ENCODE measurements around the gene ADAM22. TPM values are rescaled to one million over a fixed set of nuclear protein-coding genes. Genes with fewer than 3 reads are reported as not detected.

ADAM22 gene
- total and polyA plus RNA-seq, 2 experiments from 2014 or later, result 2.7 to 18.7 TPM

- TF ChIP-seq REST (IDR thresholded peaks at IDR 0.05; ENCODE audit: unreplicated experiment), result no peak
These were observed 138.1 kb downstream of the ADAM22 start (continued) for GRCh38 chr7:88071994-88072714.

- no peak overlapping the region for H3K4me3 ChIP-seq
- peaks cover 7% of the 10 kb centered on the region for H3K36me3 ChIP-seq (ENCODE audit: insufficient read depth)
- Mint-ChIP-seq H3K27ac (peak overlapping the region; percentile 87), H3K4me1 (peaks cover 13% of the 10 kb centered on the region), H3K4me3 (no peak overlapping the region), H3K9me3 (peaks cover 15% of the 10 kb centered on the region), H3K27me3 (ENCODE audit: insufficient read depth, low read depth, poor library complexity) (peaks cover 2% of the 10 kb centered on the region), H3K36me3 (ENCODE audit: low read depth) (peaks cover 23% of the 10 kb centered on the region)
- no peak overlapping the region for H3K4me2 ChIP-seq
- TF ChIP-seq ZNF331 (CRISPR knock-in tag; IDR thresholded peaks at IDR 0.05; ENCODE audit: low read depth), result no peak
- TF ChIP-seq ZNF114 (CRISPR knock-in tag; IDR thresholded peaks at IDR 0.05), result no peak
- TF ChIP-seq JUNB (IDR thresholded peaks at IDR 0.05; ENCODE audit: unreplicated experiment), result no peak
- ATAC-seq (no peak), DNase-seq (ENCODE audit: low spot score) (no peak)
- H3K4me1 ChIP-seq (ENCODE audit: insufficient read depth), result peaks cover 4% of the 10 kb centered on the region; the same call in 1 of the 2 replicates
- no peaks in the 10 kb centered on the region for H3F3A ChIP-seq (replicated peaks; ENCODE audit: low read depth)
- H4K20me1 ChIP-seq (replicated peaks; ENCODE audit: insufficient read depth), result no peaks in the 10 kb centered on the region
- H3K79me2 ChIP-seq (replicated peaks; ENCODE audit: insufficient read depth), result no peaks in the 10 kb centered on the region
- H2AFZ ChIP-seq, result no peak overlapping the region
- H3K27me3 ChIP-seq (ENCODE audit: insufficient read depth), result no peaks in the 10 kb centered on the region
- no peaks in the 10 kb centered on the region; the same call in 1 of the 2 replicates for H3K9me2 ChIP-seq (ENCODE audit: insufficient read depth)
- no peak overlapping the region for H3K27ac ChIP-seq (ENCODE audit: low read depth)
These were observed 138.6 kb downstream of the ADAM22 start for GRCh38 chr7:88072715-88073055.

GRCh38 chr7:88073626-88074025 lies 139.6 kb downstream of the ADAM22 start:
- Histone ChIP-seq H3F3A (replicated peaks; ENCODE audit: low read depth) (no peaks in the 10 kb centered on the region), H3K9me2 (ENCODE audit: insufficient read depth) (no peaks in the 10 kb centered on the region; the same call in 1 of the 2 replicates), H3K4me3 (no peak overlapping the region), H3K79me2 (replicated peaks; ENCODE audit: insufficient read depth) (no peaks in the 10 kb centered on the region), H3K4me2 (no peak overlapping the region), H3K4me1 (ENCODE audit: insufficient read depth) (peaks cover 4% of the 10 kb centered on the region; the same call in 1 of the 2 replicates), H3K27me3 (ENCODE audit: insufficient read depth) (no peaks in the 10 kb centered on the region), H3K27ac (ENCODE audit: low read depth) (no peak overlapping the region), H2AFZ (no peak overlapping the region), H4K20me1 (replicated peaks; ENCODE audit: insufficient read depth) (no peaks in the 10 kb centered on the region), H3K36me3 (ENCODE audit: insufficient read depth) (peaks cover 7% of the 10 kb centered on the region)
- Mint-ChIP-seq H3K27me3 (ENCODE audit: insufficient read depth, low read depth, poor library complexity) (peaks cover 2% of the 10 kb centered on the region), H3K9me3 (peaks cover 23% of the 10 kb centered on the region), H3K36me3 (ENCODE audit: low read depth) (peaks cover 32% of the 10 kb centered on the region), H3K4me1 (peaks cover 13% of the 10 kb centered on the region), H3K4me3 (no peak overlapping the region), H3K27ac (0 out of 2 replicates have a peak overlapping the region, but pooled peaks have one; percentile 33)
- no peak for ATAC-seq
- DNase-seq (ENCODE audit: low spot score), result no peak
- TF ChIP-seq CTCF (conservative IDR thresholded peaks at IDR 0.05; ENCODE audit: low read depth in 2 of 2) (no peak), ZNF331 (CRISPR knock-in tag; IDR thresholded peaks at IDR 0.05; ENCODE audit: low read depth) (no peak)

Data from GM23338 (cell line).